GM19372 (cell line): ENCODE results near the gene ZMIZ1.
"Not testable (repeated sequence)": the region's sequence is repeated elsewhere in the genome, so short reads cannot be mapped to it uniquely, and the experiment has no call there.

Source experiments
- ATAC-seq: cut with Tn5 transposase; IDR thresholded peaks from one replicate; pipeline ENCODE4 v1.9.1; 2021; ENCODE audit warnings: mild to moderate bottlenecking, low read depth, moderate library complexity; ENCODE audit not compliant: unreplicated experiment

ZMIZ1 gene

DNA sequence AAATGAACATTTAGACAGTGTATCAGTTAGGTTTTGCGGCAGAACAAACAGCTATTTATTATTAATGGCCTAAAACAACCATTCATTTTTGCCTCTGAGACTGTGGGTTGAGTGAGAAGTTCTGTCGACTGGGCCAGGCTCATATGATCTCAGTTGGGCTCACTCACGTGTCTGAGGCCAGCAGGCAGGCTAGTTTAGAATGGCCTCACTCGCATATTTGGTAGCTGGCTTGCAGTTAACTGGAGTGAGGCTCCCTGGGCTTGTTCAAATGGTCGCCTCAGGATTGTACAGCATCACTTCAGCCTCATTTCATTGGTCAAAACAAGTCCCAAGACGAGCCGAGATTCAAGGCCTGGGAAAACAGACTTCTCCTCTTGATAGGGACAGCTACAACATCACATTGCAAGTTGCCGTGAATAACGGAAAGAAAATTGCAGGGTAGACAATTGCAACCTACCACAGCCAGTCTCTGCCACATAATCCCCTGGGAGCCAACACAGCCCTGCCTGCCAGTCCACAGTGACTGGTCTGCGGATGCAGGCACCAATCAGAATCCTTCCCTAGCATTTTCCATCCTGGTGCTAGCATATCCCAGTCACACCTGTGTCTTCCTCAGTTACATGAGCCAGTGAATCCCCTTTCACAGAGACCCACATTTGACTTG is 255.4 kb downstream of the ZMIZ1 start:
- ATAC-seq = no peak

DNA sequence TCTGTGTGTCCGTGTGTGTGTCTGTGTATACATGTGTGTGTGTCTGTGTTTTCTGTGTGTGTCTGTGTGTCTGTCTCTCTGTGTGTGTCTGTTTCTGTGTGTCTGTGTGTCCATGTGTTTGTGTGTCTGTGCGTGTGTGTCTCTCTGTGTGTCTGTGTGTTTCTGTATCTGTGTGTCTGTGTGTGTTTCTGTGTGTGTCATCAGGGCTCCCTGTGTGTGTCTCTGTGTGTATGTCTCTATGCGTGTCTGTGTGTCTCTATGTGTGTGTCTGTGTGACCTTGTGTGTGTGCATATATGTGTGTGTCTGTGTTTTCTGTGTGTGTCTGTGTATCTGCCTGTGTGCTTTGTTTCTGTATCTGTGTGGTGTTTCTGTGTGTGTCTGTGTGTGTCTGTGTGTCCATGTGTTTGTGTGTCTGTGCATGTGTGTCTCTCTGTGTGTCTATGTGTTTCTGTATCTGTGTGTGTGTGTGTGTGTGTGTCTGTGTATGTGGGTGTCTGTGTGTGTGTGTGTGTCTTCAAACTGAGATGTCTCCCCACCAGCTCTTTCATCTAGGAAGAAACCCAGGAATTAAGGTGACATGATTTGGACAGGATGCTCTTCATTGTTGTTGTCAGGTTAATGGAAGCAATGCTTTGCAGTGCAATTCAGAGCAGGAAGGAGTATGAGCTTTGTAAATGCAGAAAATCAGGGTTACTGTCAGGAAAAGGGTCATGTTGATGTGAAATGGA is 257.8 kb downstream of the ZMIZ1 start:
- no peak for ATAC-seq

DNA sequence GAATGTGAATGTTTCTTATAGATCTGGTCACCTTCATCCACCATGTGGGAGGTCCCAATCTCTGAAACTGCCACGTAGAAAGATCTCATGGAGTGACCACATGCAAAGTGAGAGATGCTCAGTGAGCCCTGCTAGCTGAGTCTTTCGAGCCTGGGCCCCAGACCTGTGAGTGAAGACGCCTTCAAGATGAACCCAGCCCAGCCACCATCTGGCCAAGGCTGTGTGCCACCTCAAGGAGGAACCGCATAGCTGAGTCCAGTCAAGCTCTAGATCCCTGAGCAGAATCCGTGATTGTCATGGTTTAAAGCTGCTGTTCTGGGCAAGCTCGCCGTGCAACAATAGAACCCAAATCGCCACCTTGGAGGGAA is 258.3 kb downstream of the ZMIZ1 start:
- no peak for ATAC-seq

DNA sequence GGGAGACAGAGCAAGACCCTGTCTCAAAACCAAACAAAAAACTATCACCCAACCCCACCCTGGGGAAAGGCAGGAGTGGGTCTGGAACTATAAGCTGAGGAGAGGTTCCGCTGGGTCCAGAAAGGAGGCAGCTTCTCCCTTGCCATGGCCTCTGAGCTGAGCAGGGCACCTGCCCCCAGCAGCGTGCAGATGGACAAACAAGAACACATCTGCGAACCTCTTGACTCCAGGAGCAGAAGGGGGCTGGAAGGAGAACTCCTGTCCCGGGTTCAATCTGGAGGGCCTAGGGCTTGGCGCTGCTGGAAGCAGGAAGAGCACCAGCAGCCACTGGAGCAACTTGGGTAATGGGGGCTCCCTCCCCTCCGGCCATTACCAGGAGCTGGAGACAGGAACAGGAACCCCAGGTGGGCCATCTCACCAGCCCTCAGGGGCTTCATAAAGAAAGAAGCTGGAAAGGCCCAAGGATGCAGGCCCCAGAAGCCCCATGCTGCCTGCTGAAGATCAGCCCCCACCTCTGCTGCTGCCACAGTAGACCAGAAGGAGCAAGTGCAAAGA is 259.5 kb downstream of the ZMIZ1 start:
- ATAC-seq = no peak

DNA sequence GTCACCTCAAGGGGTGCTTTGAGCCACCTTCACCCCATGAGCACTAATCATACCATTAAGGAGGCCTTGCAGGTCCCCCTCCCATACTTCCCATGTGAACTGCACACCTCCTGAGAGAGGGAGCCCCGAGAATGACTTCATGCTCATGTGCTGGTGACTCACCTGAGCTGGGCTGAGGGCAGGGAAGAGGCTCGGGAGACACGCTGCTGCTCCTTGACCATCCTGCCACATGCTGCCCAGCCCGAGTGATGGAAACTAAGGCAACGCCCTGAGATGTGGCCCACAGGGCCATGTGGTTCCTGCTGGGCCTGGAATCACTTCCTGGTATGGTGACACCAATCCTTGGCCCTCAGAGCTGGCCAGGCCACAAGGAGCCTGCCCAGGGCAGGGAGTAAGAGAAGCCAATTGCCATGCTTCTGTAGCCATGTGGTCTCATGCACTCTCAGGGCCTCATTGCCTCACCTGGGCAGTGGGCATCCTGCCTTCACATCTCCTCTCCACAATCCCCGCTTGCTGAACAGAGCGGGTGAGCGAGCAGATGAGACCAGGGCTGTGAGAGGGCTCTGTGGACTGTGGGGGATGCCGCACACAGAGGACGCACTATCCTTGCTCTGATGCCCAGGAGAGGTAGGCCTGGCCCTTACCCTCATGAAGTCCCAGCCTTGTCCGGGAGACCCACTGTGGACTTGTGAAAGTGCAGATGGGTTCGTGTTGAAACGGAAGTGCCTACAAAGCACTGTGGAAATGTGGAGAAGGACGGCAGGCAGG is 260.2 kb downstream of the ZMIZ1 start:
- ATAC-seq = no peak

DNA sequence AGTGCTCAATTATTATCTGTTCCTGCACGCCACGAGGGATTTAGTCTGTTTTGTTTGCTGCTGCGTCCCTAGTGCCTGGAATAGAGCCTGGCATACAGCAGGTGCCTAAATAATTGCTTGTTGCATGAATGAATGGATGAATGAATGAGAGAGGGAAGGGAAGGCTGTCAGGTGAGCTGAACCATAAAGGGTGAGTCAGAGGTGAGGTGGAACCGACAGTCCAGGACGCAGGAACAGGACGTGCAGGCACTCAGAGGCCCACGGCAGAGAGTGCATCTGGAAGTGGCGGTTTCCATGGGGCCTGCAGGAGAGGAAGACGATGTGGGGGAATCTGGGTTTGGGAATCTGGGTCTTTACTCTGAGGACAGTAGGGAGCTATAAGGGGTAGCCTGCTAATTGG is 260.8 kb downstream of the ZMIZ1 start:
- no peak for ATAC-seq

DNA sequence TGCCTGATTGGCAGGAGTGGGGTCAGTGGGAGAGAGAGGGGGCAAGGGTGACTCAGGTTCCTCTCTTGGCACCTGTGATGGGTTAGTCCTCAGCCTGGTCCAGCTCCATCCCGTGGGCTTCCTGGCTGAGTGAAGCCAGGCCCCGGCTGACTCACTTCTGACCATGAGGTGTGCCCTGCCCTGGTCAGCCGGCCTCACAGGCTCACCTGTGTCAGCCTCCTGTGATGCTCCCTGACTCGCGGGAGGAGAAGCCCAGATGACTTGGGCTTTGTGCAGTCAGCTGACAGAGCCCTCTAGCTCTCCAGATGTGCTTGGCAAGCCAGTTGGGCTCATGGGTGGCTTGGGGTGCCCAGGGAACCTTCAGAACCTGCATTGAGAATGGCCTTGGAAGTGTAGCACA is 262.5 kb downstream of the ZMIZ1 start:
- ATAC-seq = peak; percentile 13

DNA sequence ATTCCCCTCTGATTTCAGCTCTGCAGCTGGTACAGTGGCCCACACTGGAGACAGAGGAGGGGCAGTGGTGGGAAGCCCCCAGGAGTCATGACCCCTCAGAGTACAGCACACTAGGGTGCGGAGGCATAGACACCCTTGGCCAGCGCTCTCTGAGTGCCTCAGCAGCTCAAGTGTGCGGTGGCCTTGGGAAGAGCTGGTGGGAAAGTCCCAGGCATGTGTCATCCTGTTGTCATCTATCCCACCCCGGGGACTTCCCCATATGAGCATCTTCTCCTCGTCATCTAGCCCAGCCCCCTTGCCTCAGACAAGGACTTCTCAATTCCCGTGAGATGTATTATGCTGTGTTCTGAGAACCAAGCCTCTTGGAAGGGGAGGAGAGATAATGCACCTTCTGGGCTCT is 262.9 kb downstream of the ZMIZ1 start:
- peak; percentile 76 for ATAC-seq

DNA sequence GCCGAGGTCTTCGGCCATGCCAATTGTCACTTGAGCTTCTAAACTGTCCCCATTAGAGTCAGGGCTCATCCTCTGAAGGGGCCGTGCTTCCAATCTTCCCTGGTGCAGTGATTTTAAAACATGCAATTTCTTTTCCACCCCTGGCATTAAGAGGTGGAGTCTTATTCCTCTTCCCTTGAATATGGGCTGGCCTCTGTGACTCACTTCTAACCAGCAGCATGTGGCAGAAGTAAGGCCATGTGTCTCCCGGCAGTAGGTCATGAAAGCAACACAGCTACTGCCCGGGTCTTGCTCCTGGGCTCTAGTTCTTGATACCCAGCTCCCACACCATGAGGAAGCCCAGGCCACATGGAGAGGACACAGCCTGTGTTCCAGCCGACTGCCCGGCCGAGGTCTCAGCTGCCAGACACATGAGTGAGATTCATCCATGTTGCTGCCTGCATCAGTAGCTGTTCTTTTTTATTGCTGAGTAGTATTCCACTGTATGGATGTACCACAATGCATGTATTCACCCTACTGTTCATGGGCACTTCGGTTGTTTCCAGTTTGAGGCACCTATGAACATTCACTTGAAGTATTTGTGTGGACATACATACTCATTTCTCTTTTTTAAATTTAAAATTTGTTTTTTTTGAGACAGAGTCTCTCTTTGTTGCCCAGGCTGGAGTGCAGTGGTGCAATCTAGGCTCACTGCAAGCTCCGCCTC is 264.0 kb downstream of the ZMIZ1 start:
- not testable (repeated sequence) for ATAC-seq

DNA sequence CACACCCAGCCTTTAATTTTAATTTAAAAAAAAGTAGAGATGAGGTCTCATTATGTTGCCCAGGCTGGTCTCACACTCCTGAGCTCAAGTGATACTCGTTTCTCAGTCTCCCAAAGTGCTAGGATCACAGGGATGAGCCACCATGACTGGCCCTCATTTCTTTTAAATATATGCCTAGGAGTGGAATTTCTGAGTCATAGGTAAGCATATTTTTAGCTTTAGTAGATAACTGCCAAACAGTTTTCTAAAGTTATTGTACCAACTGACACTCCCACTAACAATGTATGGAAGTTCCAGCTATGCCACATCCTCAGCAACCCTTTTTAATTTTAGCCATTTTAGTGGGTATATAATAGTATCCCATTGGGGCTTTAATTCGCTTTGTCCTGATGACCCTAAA is 264.7 kb downstream of the ZMIZ1 start:
- no peak for ATAC-seq

DNA sequence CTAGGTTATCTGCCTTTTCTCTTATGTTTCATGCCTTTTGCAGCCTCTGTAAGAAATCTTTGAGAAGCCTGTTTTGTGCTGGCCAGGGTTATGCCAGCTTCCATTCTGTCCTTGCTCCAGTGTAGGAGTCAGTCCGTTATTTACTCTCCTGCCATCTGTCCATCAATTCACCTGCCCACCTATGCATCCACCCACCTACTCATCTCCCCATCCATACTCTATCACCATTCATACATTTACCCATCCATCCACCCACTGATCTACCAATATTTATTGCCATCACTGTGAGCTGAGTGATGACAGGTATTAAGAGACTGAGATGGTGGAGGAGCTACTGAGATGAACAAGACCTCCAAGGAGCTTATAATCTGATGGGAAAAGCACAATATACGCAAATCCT is 265.8 kb downstream of the ZMIZ1 start:
- ATAC-seq = no peak

DNA sequence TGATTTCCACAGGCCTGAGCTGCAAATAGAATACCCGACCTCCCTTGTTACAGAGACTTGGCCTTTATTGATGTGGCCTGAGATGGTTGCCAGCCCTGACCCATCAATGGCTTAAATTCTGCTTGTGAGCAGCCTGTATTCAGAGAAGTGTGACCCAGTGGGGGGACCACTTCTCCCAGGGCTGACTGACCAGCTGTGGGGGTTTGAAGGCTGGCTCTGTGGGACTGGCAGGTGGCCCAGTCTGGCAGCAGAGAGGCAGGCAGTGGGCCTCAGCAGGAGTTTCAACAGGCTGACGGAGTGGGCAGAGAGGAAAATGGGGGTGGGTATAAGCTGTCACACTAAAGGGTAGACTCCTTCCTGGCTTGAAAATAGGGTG is 266.3 kb downstream of the ZMIZ1 start:
- no peak for ATAC-seq

DNA sequence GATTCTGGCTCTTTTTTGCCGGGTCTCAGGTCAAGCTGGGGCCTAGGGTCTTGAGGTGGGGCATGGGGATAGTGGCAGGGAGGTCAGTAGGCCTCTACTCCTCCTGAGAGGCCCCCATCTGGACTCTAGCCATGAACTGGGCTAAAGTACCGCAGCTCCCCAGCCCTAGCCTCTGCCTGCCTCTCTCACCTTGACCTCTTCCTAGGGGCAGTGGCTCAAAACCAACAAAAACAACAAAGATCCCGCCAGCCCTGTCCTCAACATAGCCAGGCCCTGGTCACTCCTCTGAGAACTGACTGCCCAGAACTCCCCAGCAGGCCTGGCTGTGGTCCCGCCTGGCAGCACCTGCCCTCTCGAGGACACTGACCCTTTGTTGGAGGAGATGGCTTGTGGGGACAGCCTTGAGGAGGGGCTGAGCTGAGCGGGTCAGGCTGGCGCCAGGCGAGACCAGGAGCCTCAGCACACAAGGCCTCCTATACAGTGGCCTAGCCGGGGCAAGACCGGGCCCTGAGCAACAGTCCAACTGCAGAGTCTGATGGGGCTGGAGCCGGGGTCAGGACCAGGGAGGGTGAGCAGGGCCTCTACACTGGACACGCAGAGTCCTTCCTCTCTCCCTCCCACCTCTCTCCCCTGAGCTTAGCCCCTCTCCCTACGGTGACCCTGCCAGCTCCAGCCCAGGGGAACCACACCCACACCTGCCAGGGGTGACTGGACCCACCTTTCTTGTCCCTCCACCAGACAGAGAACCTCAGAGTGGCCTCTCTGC is 266.9 kb downstream of the ZMIZ1 start:
- no peak for ATAC-seq

DNA sequence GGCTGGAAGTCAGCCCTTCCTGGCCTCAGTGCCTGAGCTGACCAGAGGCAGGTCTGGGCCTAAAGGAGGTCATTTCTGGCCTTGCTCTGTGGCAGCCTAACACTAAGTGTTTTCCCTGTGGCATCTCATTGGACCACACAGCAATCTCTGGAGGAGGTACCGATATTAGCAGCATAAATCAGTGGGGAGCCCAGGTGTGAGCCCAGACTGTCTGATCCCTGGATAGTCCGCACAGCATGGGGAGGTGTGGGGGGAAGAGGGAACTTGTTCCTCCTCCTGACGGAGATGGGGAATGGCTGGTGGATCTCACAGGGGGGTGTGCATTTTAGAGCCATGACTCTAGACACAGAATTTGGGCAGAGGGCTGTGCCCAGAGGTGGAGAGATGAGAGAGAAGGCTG is 267.5 kb downstream of the ZMIZ1 start:
- ATAC-seq = no peak

DNA sequence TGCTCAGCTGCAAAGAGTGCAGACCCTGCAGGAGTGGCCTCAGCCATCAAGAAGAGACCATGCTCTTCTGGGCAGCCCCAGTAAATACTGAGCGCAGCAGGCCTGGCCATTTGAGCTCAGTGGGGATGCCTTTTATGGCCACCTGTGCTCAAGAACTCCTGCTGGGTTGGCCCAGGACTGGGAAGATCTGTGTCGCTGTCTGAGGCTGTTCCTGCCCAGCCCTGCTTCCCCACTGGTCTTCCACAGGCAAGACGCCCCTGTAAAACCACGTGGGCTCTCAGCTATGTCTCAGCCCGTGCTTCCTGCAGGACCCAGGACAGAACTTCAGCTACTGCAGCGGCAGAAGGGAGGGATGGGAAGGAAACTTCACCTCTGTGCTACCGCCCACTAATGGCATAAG is 268.0 kb downstream of the ZMIZ1 start:
- no peak for ATAC-seq

DNA sequence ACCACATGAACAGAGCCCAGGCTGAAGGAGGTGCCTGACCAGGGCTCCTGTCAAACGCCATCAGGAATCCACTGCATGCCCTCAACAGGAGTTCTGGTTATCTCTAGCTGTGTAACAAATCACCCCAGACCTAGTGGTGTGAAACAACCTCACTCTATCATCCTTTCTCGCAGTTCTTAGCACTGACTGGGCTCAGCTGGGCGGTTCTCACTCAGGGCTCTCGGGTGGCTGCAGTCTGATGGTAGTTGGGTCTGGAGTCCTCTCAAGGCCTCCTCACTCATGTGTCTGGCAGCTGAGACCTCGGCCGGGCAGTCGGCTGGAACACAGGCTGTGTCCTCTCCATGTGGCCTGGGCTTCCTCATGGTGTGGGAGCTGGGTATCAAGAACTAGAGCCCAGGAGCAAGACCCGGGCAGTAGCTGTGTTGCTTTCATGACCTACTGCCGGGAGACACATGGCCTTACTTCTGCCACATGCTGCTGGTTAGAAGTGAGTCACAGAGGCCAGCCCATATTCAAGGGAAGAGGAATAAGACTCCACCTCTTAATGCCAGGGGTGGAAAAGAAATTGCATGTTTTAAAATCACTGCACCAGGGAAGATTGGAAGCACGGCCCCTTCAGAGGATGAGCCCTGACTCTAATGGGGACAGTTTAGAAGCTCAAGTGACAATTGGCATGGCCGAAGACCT is 269.2 kb downstream of the ZMIZ1 start:
- not testable (repeated sequence) for ATAC-seq

DNA sequence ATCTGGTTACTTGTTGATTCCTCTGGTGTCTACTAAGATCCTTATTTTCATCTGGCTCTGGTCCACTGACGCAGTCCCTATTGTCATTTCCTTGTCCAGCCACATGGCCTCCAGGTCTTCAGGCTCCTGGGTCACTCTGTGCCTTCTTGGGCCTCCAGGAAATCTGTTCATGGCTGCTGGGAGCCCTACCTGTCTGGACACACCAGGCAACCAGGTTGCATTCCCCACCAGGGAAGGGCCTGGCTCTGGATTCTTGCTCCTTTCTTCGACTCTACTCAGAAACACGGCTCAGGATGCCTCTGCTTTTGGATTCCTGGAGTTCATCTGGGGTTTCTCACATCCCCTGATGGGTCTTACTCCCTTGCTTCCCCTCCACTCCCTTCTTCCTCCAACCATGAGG is 270.5 kb downstream of the ZMIZ1 start:
- no peak for ATAC-seq

DNA sequence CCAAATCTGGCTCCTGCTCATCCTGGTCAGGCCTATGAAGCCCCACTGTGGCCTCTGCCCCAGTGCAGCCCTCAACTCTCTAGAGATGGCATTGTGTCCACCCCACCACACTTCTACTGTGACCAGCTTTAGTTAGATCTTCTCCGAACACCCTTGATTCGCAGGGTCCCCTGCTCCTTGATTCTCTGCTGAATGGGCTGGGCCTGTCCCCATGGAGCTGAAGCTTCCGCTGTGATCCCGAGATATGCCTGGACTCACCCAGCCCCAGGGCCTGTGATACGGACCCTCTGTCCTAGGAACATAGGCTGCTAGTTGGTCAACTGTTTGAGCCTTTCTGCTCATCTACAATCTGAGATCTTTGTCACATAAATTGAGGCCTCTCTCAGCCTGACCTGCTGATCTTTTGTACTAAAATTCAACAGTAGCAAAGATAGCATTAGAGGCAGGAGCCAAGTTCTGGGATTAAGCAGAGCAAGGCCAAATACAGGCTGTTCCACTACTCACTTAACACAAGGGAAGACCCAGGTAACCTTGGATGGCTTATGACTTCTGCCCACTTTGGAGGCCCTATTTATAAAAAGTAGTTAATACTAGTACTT is 272.0 kb downstream of the ZMIZ1 start:
- no peak for ATAC-seq

DNA sequence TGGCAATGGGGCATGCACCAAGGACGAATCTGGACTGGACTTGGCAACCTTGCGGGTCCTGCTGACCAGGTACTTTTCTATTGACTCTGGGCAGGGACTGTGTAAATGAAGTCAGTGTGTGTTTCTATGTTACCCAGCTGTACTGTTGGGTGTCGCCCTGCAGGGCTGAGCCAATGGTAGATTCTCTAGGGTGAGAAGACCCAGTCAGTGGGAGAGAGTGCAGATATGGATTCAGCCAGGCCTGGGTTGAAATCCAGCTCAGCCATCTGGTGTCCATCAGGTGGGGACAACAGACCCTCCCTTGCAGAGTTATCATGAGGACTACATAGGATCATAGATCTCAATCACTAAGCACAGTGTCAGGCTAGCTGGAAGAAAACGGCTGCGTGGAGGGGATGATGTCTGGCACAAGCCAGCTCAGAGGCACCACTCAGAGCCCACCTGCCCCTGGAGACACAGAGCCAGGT is 273.6 kb downstream of the ZMIZ1 start:
- ATAC-seq = no peak
